Caco-2 (cell line): ENCODE data around the gene HNRNPA0. TPM values are rescaled to one million over a fixed set of nuclear protein-coding genes. Genes with fewer than 3 reads are reported as not detected.

Source experiments
- BruUV-seq: library from RNA; stranded (reverse); fragments of 400-500 nt; replicated peaks from 2 replicates; lab custom pipeline; 2021; lab: Mats Ljungman, UMichigan
- CTCF ChIA-PET: fragments of 300-600 bp; sonication (Branson Sonifier 250); formaldehyde crosslinking; loops from one replicate; lab custom pipeline; 2022; ENCODE audit warnings: antibody characterized with exemption; lab: Charles Lee
- POLR2A ChIA-PET: fragments of 300-600 bp; sonication (Branson Sonifier 250); formaldehyde crosslinking; loops from one replicate; lab custom pipeline; 2022; ENCODE audit warnings: antibody characterized with exemption; lab: Charles Lee
- DNase-seq, 2 experiments: peaks; one replicate each; pipeline versions ENCODE4 v3.0.0 to v3.0.0-alpha.2; 2020 to 2022
- H3K27me3 ChIP-seq: replicated peaks from 2 replicates; pipeline ENCODE4 v1.6.0; 2011; ENCODE audit warnings: low read length; ENCODE audit not compliant: control insufficient read depth, insufficient read depth
- H3K36me3 ChIP-seq: 2 replicates; pipeline ENCODE4 v1.5.1; 2011; ENCODE audit warnings: low read length; ENCODE audit not compliant: control insufficient read depth, insufficient read depth
- H3K4me1 ChIP-seq: fragments of 250-450 bp; sonication (Bioruptor Pico); 2 replicates; pipeline ENCODE4 v1.5.1; 2020; ENCODE audit warnings: mild to moderate bottlenecking
- H3K4me3 ChIP-seq: 2 replicates; pipeline ENCODE4 v1.5.1; 2011; ENCODE audit warnings: low read depth, mild to moderate bottlenecking, control low read depth, low read length
- H3K9me3 ChIP-seq: fragments of 250-450 bp; sonication (Bioruptor Pico); 2 replicates; pipeline ENCODE4 v1.5.1; 2020; ENCODE audit warnings: mild to moderate bottlenecking, moderate library complexity
- H3K27ac Mint-ChIP-seq: one replicate; pipeline ENCODE4 v1.8.0; 2022; ENCODE audit warnings: mixed read lengths; ENCODE audit not compliant: unreplicated experiment
- H3K27me3 Mint-ChIP-seq: one replicate; pipeline ENCODE4 v1.8.0; 2022; ENCODE audit warnings: mixed read lengths; ENCODE audit not compliant: insufficient read depth, unreplicated experiment
- H3K36me3 Mint-ChIP-seq: one replicate; pipeline ENCODE4 v1.8.0; 2022; ENCODE audit warnings: mild to moderate bottlenecking, mixed read lengths; ENCODE audit not compliant: insufficient read depth, unreplicated experiment
- H3K4me1 Mint-ChIP-seq: one replicate; pipeline ENCODE4 v1.8.0; 2022; ENCODE audit warnings: low read depth, mixed read lengths; ENCODE audit not compliant: unreplicated experiment
- H3K4me3 Mint-ChIP-seq: one replicate; pipeline ENCODE4 v1.8.0; 2022; ENCODE audit warnings: mild to moderate bottlenecking, moderate library complexity, mixed read lengths; ENCODE audit not compliant: unreplicated experiment
- H3K9me3 Mint-ChIP-seq: one replicate; pipeline ENCODE4 v1.8.0; 2022; ENCODE audit warnings: mixed read lengths; ENCODE audit not compliant: unreplicated experiment
- intact Hi-C: fragments of 100-400 bp; cut with micrococcal nuclease; formaldehyde crosslinking; loops from one replicate; pipeline ENCODE4 v1.10.0; 2022; ENCODE audit not compliant: unreplicated experiment
- total RNA-seq: library from RNA; stranded (reverse); gene quantifications from 2 replicates; pipeline ENCODE4 v1.2.3, GENCODE V29; 2022
- TF ChIP-seq, protein P1 (sequence below), 2 experiments: fragments of 200-600 bp in 1 of 2; IDR thresholded peaks; 1 replicate in 1 of 2; 2 replicates in 1 of 2; pipeline versions ENCODE4 v1.5.1 to v1.8.0; 2011 to 2022; ENCODE audit warnings: antibody characterized with exemption in 1 of 2, control low read depth in 1 of 2, inconsistent platforms in 1 of 2, low read depth in 1 of 2, low read length in 1 of 2, mild to moderate bottlenecking in 1 of 2, moderate library complexity in 1 of 2; ENCODE audit not compliant: insufficient read depth in 1 of 2, severe bottlenecking in 1 of 2, unreplicated experiment in 1 of 2

The HNRNPA0 gene
- total RNA-seq, 1 experiment from 2014 or later, result 42.5 TPM

DNA sequence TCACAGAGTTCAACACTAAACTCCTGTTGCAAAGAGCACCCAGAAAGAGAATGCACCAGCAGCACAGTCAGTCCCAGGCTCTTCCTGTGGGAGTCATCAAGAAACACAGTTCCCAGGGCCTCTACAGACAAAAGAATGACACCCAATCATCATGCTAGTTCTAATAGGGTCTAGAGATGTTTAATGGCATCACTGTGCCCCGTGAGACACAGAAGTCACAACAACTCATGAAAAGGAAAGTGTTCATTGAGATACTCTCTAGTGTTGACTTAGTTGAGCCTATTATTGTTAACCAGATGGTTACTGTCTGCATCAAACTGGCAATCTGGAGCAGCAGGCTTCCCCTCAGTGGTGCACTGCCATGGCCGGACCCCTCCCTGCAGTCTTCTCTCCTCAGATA is 19.8 kb downstream of the HNRNPA0 start:
- H3K27me3 ChIP-seq, result no peaks in the 10 kb centered on the region
- Mint-ChIP-seq H3K36me3 (no peaks in the 10 kb centered on the region), H3K27ac (no peak overlapping the region), H3K9me3 (no peaks in the 10 kb centered on the region), H3K27me3 (no peaks in the 10 kb centered on the region), H3K4me3 (no peak overlapping the region), H3K4me1 (peaks cover 13% of the 10 kb centered on the region)
- no TSS peak for BruUV-seq
- TF ChIP-seq, protein P1, sequence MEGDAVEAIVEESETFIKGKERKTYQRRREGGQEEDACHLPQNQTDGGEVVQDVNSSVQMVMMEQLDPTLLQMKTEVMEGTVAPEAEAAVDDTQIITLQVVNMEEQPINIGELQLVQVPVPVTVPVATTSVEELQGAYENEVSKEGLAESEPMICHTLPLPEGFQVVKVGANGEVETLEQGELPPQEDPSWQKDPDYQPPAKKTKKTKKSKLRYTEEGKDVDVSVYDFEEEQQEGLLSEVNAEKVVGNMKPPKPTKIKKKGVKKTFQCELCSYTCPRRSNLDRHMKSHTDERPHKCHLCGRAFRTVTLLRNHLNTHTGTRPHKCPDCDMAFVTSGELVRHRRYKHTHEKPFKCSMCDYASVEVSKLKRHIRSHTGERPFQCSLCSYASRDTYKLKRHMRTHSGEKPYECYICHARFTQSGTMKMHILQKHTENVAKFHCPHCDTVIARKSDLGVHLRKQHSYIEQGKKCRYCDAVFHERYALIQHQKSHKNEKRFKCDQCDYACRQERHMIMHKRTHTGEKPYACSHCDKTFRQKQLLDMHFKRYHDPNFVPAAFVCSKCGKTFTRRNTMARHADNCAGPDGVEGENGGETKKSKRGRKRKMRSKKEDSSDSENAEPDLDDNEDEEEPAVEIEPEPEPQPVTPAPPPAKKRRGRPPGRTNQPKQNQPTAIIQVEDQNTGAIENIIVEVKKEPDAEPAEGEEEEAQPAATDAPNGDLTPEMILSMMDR (IDR thresholded peaks at IDR 0.05; ENCODE audit: insufficient read depth in 1 of 2, low read depth in 1 of 2, low read length in 1 of 2, severe bottlenecking in 1 of 2, unreplicated experiment in 1 of 2), result no peak
- H3K36me3 ChIP-seq, result no peaks in the 10 kb centered on the region
- no peak for DNase-seq
- ChIA-PET CTCF (interaction anchor here (3.4 kb wide), 1 partner anchor 75 kb away, joined by 46 read pairs; no protein-coding TSS in a partner anchor), POLR2A (no interaction called here)
- no peak overlapping the region for H3K4me3 ChIP-seq
- peaks cover 25% of the 10 kb centered on the region for H3K4me1 ChIP-seq
- 0 out of 2 replicates have a peak, but pooled peaks cover 3% of the 10 kb centered on the region for H3K9me3 ChIP-seq
- intact Hi-C loops, result no loop called here

DNA sequence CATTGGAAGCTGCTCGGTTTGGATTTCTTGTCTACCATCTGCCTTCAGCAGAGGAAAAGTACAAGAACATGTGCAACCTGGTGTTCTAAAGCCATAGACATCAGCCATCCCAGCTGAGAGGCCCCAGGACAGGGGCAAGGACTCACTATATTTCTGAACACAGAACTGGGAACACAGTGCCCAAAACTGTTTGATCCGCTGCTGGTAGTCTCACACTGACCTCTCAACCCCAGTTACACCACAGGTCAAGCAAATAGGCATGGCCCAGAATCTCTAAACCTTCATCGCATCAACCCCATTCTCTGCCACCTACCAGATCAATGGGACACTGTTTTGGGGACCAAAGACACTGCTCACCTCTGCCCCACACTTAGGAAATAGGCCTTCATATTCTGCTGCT is 20.2 kb downstream of the HNRNPA0 start:
- H3K36me3 ChIP-seq, result no peaks in the 10 kb centered on the region
- intact Hi-C loops, result no loop called here
- H3K27me3 ChIP-seq, result no peaks in the 10 kb centered on the region
- no peak overlapping the region for H3K27ac Mint-ChIP-seq
- H3K4me1 ChIP-seq, result peaks cover 25% of the 10 kb centered on the region
- DNase-seq, result no peak
- ChIA-PET CTCF (interaction anchor here (1.5 to 3.4 kb wide), 2 partner anchors 74 kb away, joined by 6 to 46 read pairs; no protein-coding TSS in a partner anchor), POLR2A (no interaction called here)
- peaks cover 13% of the 10 kb centered on the region for H3K4me1 Mint-ChIP-seq
- H3K9me3 Mint-ChIP-seq, result no peaks in the 10 kb centered on the region
- H3K27me3 Mint-ChIP-seq, result no peaks in the 10 kb centered on the region
- H3K36me3 Mint-ChIP-seq, result no peaks in the 10 kb centered on the region
- H3K4me3 Mint-ChIP-seq, result peak overlapping the region; percentile 37
- no peak overlapping the region for H3K4me3 ChIP-seq
- TF ChIP-seq, protein P1 (IDR thresholded peaks at IDR 0.05; ENCODE audit: insufficient read depth in 1 of 2, low read depth in 1 of 2, low read length in 1 of 2, severe bottlenecking in 1 of 2, unreplicated experiment in 1 of 2), result no peak
- 0 out of 2 replicates have a peak, but pooled peaks cover 3% of the 10 kb centered on the region for H3K9me3 ChIP-seq
- BruUV-seq, result no TSS peak

DNA sequence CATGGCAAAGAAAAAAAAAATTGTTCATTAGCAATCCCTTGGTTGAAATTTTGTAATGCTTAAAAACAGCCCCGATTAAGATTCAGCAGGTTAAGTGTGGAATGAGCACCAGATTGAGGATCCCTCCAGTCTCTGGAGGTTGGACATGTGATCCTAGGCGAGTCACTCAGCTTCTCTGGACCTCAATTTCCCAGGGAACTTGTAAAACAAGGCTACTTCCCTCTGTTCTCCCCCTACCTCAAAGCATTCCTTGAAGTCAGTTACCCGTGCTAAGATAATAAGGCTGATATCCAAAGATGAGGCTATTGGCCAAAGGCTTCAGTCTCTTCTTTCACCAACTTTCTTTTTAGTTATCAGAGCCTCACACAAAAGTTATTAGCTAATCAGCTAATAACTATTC is 21.2 kb downstream of the HNRNPA0 start:
- no peaks in the 10 kb centered on the region for H3K36me3 Mint-ChIP-seq
- Histone ChIP-seq H3K4me1 (peaks cover 25% of the 10 kb centered on the region), H3K9me3 (0 out of 2 replicates have a peak, but pooled peaks cover 3% of the 10 kb centered on the region), H3K27me3 (no peaks in the 10 kb centered on the region), H3K36me3 (no peaks in the 10 kb centered on the region), H3K4me3 (no peak overlapping the region)
- intact Hi-C loops, result no loop called here
- no peaks in the 10 kb centered on the region for H3K9me3 Mint-ChIP-seq
- H3K4me3 Mint-ChIP-seq, result no peak overlapping the region
- BruUV-seq, result no TSS peak
- no peak overlapping the region for H3K27ac Mint-ChIP-seq
- peaks cover 13% of the 10 kb centered on the region for H3K4me1 Mint-ChIP-seq
- TF ChIP-seq, protein P1 (IDR thresholded peaks at IDR 0.05; ENCODE audit: insufficient read depth in 1 of 2, low read depth in 1 of 2, low read length in 1 of 2, severe bottlenecking in 1 of 2, unreplicated experiment in 1 of 2), result no peak
- DNase-seq, result peak; percentile 52
- ChIA-PET CTCF (interaction anchor here (0.6 to 1.5 kb wide), 4 partner anchors 9 to 103 kb away, joined by 3 to 6 read pairs (median 4); no protein-coding TSS in a partner anchor), POLR2A (no interaction called here)
- H3K27me3 Mint-ChIP-seq, result no peaks in the 10 kb centered on the region
